Endothelial cell of umbilical vein (primary cell): ENCODE results near the gene NLGN1. TPM values are rescaled to one million over a fixed set of nuclear protein-coding genes. Genes with fewer than 3 reads are reported as not detected.

Experiments used
- BruUV-seq: library from RNA; stranded (reverse); fragments of 400-500 nt; replicated peaks from 2 replicates; lab custom pipeline; 2021; lab: Mats Ljungman, UMichigan
- CTCF ChIA-PET: fragments of 300-600, 350-600 bp; sonication (Branson Sonifier 250); formaldehyde crosslinking; loops from one replicate; lab custom pipeline; 2021; ENCODE audit warnings: antibody characterized with exemption, inconsistent platforms; lab: Charles Lee
- POLR2A ChIA-PET: fragments of 300-600, 350-600 bp; sonication (Branson Sonifier 250); formaldehyde crosslinking; loops from one replicate; lab custom pipeline; 2021; ENCODE audit warnings: antibody characterized with exemption, inconsistent platforms; lab: Charles Lee
- DNase-seq: peaks from one replicate; pipeline ENCODE4 v3.0.0-alpha.2; 2011; ENCODE audit warnings: low read depth, low spot score
- FAIRE-seq: peaks from 2 replicates; lab custom pipeline; 2011; peaks lifted over from hg19 to GRCh38; lab: Jason Lieb, UNC
- H2AFZ ChIP-seq: 2 replicates; pipeline ENCODE4 v1.6.0; 2012; ENCODE audit warnings: low read depth, low read length, control low read depth, inconsistent platforms
- H3K27ac ChIP-seq: 2 replicates; pipeline ENCODE4 v1.5.1; 2011; ENCODE audit warnings: low read depth, mild to moderate bottlenecking, control low read depth, low read length, moderate library complexity; ENCODE audit not compliant: insufficient read depth
- H3K27me3 ChIP-seq, 2 experiments: 2 replicates each; pipeline versions ENCODE4 v1.6.0 to v1.6.1; 2011; ENCODE audit warnings: low read length in 2 of 2, mixed read lengths in 1 of 2; ENCODE audit not compliant: control insufficient read depth in 2 of 2, insufficient read depth in 2 of 2
- H3K36me3 ChIP-seq, 2 experiments: 2 replicates in 1 of 2; 3 replicates in 1 of 2; pipeline ENCODE4 v1.5.1; 2011; ENCODE audit warnings: low read length in 2 of 2, mild to moderate bottlenecking in 1 of 2, moderate library complexity in 1 of 2; ENCODE audit not compliant: control insufficient read depth in 2 of 2, insufficient read depth in 2 of 2; ENCODE audit errors: extremely low read depth in 1 of 2
- H3K4me1 ChIP-seq: 3 replicates; pipeline ENCODE4 v1.5.1; 2011; ENCODE audit warnings: mild to moderate bottlenecking, low read length; ENCODE audit not compliant: control insufficient read depth, insufficient read depth; ENCODE audit errors: extremely low read depth
- H3K4me2 ChIP-seq: 2 replicates; pipeline ENCODE4 v1.6.1; 2011; ENCODE audit warnings: low read length, control low read depth, mixed read lengths; ENCODE audit not compliant: insufficient read depth
- H3K4me3 ChIP-seq, 3 experiments: fragments of 200-600 bp in 1 of 3; sonication (generic), shearing (Covaris generic) in 1 of 3; replicated peaks in 1 of 3; 2 replicates each; pipeline ENCODE4 v1.5.1; 2011 to 2016; ENCODE audit warnings: control low read depth in 3 of 3, low read length in 3 of 3, mild to moderate bottlenecking in 2 of 3, inconsistent platforms in 1 of 3, low read depth in 1 of 3, moderate library complexity in 1 of 3; ENCODE audit not compliant: insufficient read depth in 1 of 3
- H3K79me2 ChIP-seq: 2 replicates; pipeline ENCODE4 v1.6.0; 2012; ENCODE audit warnings: low read length, inconsistent platforms; ENCODE audit not compliant: control insufficient read depth, insufficient read depth
- H3K9ac ChIP-seq: replicated peaks from 2 replicates; pipeline ENCODE3; 2011; ENCODE audit warnings: low read length, control low read depth; ENCODE audit not compliant: insufficient read depth; ENCODE audit errors: extremely low read depth
- H3K9me1 ChIP-seq: replicated peaks from 3 replicates; pipeline ENCODE4 v1.6.0; 2011; ENCODE audit warnings: mild to moderate bottlenecking, low read length; ENCODE audit not compliant: control insufficient read depth, insufficient read depth; ENCODE audit errors: extremely low read depth
- H3K9me3 ChIP-seq: replicated peaks from 2 replicates; pipeline ENCODE4 v1.5.1; 2012; ENCODE audit warnings: low read length, inconsistent platforms; ENCODE audit not compliant: control insufficient read depth, insufficient read depth
- H4K20me1 ChIP-seq: replicated peaks from 2 replicates; pipeline ENCODE3; 2011; ENCODE audit warnings: mild to moderate bottlenecking, low read length; ENCODE audit not compliant: control insufficient read depth, insufficient read depth; ENCODE audit errors: extremely low read depth
- EZH2 ChIP-seq: IDR thresholded peaks from 2 replicates; pipeline ENCODE4 v1.6.1; 2012; ENCODE audit warnings: borderline replicate concordance, low read depth, mild to moderate bottlenecking, moderate library complexity, low read length, inconsistent platforms; ENCODE audit not compliant: severe bottlenecking
- FOS ChIP-seq: IDR thresholded peaks from 2 replicates; pipeline ENCODE4 v1.6.1; 2011; ENCODE audit warnings: mild to moderate bottlenecking, low read length, moderate library complexity, borderline replicate concordance; ENCODE audit not compliant: insufficient read depth
- GATA2 ChIP-seq: IDR thresholded peaks from 2 replicates; pipeline ENCODE4 v1.7.0; 2011; ENCODE audit warnings: low read depth, mild to moderate bottlenecking, moderate library complexity, mixed read lengths, low read length; ENCODE audit not compliant: insufficient read length, insufficient read depth
- JUN ChIP-seq: IDR thresholded peaks from 2 replicates; pipeline ENCODE4 v1.6.1; 2011; ENCODE audit warnings: borderline replicate concordance, low read depth; ENCODE audit not compliant: insufficient read length, insufficient read depth
- MAX ChIP-seq: IDR thresholded peaks from 2 replicates; pipeline ENCODE4 v1.6.1; 2011; ENCODE audit not compliant: insufficient read depth, insufficient read length
- MYC ChIP-seq: IDR thresholded peaks from one replicate; pipeline ENCODE4 v1.6.1; 2011; ENCODE audit warnings: mild to moderate bottlenecking, low read depth, low read length
- POLR2A ChIP-seq: IDR thresholded peaks from 2 replicates; pipeline ENCODE4 v1.6.1; 2012; ENCODE audit warnings: low read depth, mild to moderate bottlenecking, control low read depth, low read length
- POLR2AphosphoS5 ChIP-seq: IDR thresholded peaks from 2 replicates; pipeline ENCODE4 v1.6.1; 2012; ENCODE audit warnings: low read depth, mild to moderate bottlenecking, control low read depth, low read length, moderate library complexity; ENCODE audit not compliant: insufficient read depth
- dilution Hi-C: fragments of 300-500 bp; cut with MboI; formaldehyde crosslinking; loops from one replicate; pipeline ENCODE4 v1.15.0; 2019; ENCODE audit warnings: low sequenced_read_pairs; ENCODE audit not compliant: extremely low pct_ligation_motif_present
- intact Hi-C: fragments of 100-400 bp; cut with micrococcal nuclease; formaldehyde crosslinking; loops from one replicate; pipeline ENCODE4 v1.10.0; 2022
- polyA plus RNA-seq, 4 experiments: library from polyadenylated mRNA; depleted of rRNA in 3 of 4; stranded (reverse) in 3 of 4; unstranded in 1 of 4; fragments of >200 nt; gene quantifications; 2 replicates each; pipeline versions ENCODE4 v1.2.1 to v1.2.3, GENCODE V29; 2011 to 2012; ENCODE audit warnings: missing spikeins in 1 of 4
- total RNA-seq: library from RNA; stranded (reverse); gene quantifications from 2 replicates; pipeline ENCODE4 v1.2.3, GENCODE V29; 2021
- TF ChIP-seq, protein P1 (sequence below), 2 donors: IDR thresholded peaks; 1 replicate in 1 of 2; 2 replicates in 1 of 2; pipeline ENCODE4 v1.5.1; 2011; ENCODE audit warnings: low read length in 2 of 2, mild to moderate bottlenecking in 2 of 2, moderate library complexity in 2 of 2, control low read depth in 1 of 2, inconsistent platforms in 1 of 2, low read depth in 1 of 2; ENCODE audit not compliant: insufficient read depth in 1 of 2; ENCODE audit errors: extremely low read depth in 1 of 2

Gene NLGN1
- total and polyA plus RNA-seq, 2 donors (not counting 3 experiments of a cell fraction or from before 2014, with no cell fraction given) = 7.9 to 16.3 TPM

GRCh38 chr3:173897631-173898030 is 500.1 kb downstream of the NLGN1 start:
- no peak for FAIRE-seq
- POLR2A ChIA-PET = no interaction called here
- Histone ChIP-seq H3K4me3 (no peak overlapping the region), H3K27me3 (no peaks in the 10 kb centered on the region), H3K9me1 (no peaks in the 10 kb centered on the region), H3K36me3 (no peaks in the 10 kb centered on the region), H3K9me3 (no peaks in the 10 kb centered on the region), H3K79me2 (no peaks in the 10 kb centered on the region), H3K27ac (no peak overlapping the region), H2AFZ (no peak overlapping the region), H4K20me1 (no peaks in the 10 kb centered on the region), H3K4me2 (no peak overlapping the region), H3K4me1 (peaks cover 5% of the 10 kb centered on the region), H3K9ac (no peak overlapping the region)
- TF ChIP-seq POLR2AphosphoS5 = no peak
- CTCF ChIA-PET = interaction anchor here (0.8 to 1.4 kb wide), 5 partner anchors 9 to 35 kb away, joined by 3 read pairs; no protein-coding TSS in a partner anchor
- dilution Hi-C loops (no loop called here), intact Hi-C loops (no loop called here)
- BruUV-seq = no TSS peak
- no peak for DNase-seq

DNA sequence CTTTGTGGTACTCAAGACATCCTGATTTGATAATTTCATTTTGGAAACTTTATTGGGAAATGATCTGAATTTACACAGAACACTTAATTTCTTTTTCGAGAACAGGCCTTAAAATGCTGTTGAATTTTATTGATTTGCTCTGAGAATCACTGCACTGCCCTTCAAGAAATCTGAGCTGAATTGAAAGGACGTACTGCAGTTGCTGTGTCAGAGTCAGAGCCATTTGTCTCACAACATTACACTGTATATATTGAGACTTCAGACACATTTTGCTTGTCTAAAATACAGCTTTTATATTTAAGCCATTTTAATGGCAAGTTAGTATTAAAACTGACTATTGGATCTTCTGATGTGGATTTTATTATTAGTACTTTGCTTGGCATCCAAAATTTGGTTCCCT is 504.1 kb downstream of the NLGN1 start:
- intact Hi-C loops (no loop called here), dilution Hi-C loops (no loop called here)
- H2AFZ ChIP-seq = no peak overlapping the region
- H3K27me3 ChIP-seq = no peaks in the 10 kb centered on the region
- no peak for TF ChIP-seq POLR2A
- TF ChIP-seq JUN = no peak
- TF ChIP-seq EZH2 = no peak
- TF ChIP-seq FOS = no peak
- no peak for TF ChIP-seq GATA2
- TF ChIP-seq MYC = no peak
- TF ChIP-seq POLR2AphosphoS5 = no peak
- no peak for TF ChIP-seq MAX
- TF ChIP-seq, protein P1, sequence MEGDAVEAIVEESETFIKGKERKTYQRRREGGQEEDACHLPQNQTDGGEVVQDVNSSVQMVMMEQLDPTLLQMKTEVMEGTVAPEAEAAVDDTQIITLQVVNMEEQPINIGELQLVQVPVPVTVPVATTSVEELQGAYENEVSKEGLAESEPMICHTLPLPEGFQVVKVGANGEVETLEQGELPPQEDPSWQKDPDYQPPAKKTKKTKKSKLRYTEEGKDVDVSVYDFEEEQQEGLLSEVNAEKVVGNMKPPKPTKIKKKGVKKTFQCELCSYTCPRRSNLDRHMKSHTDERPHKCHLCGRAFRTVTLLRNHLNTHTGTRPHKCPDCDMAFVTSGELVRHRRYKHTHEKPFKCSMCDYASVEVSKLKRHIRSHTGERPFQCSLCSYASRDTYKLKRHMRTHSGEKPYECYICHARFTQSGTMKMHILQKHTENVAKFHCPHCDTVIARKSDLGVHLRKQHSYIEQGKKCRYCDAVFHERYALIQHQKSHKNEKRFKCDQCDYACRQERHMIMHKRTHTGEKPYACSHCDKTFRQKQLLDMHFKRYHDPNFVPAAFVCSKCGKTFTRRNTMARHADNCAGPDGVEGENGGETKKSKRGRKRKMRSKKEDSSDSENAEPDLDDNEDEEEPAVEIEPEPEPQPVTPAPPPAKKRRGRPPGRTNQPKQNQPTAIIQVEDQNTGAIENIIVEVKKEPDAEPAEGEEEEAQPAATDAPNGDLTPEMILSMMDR (IDR thresholded peaks at IDR 0.05; ENCODE audit: extremely low read depth in 1 of 2, insufficient read depth in 1 of 2, low read depth in 1 of 2, low read length in 2 of 2) = no peak
- no peaks in the 10 kb centered on the region for H3K79me2 ChIP-seq
- BruUV-seq = no TSS peak
- no peaks in the 10 kb centered on the region for H4K20me1 ChIP-seq
- H3K4me3 ChIP-seq = no peak overlapping the region
- no peak overlapping the region for H3K9ac ChIP-seq
- no peaks in the 10 kb centered on the region for H3K4me1 ChIP-seq
- ChIA-PET CTCF (interaction anchor here (1.0 kb wide), 1 partner anchor 18 kb away, joined by 3 read pairs; no protein-coding TSS in a partner anchor), POLR2A (no interaction called here)
- no peaks in the 10 kb centered on the region for H3K9me1 ChIP-seq
- H3K9me3 ChIP-seq = no peaks in the 10 kb centered on the region
- H3K27ac ChIP-seq = no peak overlapping the region
- H3K4me2 ChIP-seq = no peak overlapping the region
- no peaks in the 10 kb centered on the region for H3K36me3 ChIP-seq
- FAIRE-seq (no peak), DNase-seq (no peak)
